NCI-H1694 (cell line): Measurements from ENCODE around the gene CLTA.
"Not testable (repeated sequence)": the region's sequence is repeated elsewhere in the genome, so short reads cannot be mapped to it uniquely, and the experiment has no call there.

ENCODE experiments used
- DNase-seq: peaks from one replicate; lab custom pipeline; 2025; lab: John Stamatoyannopoulos, UW

Gene CLTA

GRCh38 chr9:36158917-36159316 is 31.8 kb upstream of the CLTA start:
- no peak for DNase-seq

DNA sequence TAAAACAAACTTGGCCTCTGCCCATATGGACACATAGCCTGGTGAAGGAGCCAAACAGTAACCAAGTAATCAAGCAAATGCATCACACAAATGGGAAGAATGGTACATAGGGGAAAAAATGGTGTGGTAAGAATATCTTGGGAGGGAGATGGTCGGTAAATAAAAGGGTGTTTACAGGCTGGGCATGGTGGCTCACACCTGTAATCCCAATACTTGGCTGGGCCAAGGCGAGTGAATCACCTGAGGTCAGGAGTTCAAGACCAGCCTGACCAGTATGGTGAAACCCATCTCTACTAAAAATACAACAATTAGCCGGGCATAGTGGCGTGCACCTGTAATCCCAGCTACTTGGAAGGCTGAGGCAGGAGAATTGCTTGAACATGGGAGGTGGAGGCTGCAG is 31.2 kb upstream of the CLTA start:
- not testable (repeated sequence) for DNase-seq

DNA sequence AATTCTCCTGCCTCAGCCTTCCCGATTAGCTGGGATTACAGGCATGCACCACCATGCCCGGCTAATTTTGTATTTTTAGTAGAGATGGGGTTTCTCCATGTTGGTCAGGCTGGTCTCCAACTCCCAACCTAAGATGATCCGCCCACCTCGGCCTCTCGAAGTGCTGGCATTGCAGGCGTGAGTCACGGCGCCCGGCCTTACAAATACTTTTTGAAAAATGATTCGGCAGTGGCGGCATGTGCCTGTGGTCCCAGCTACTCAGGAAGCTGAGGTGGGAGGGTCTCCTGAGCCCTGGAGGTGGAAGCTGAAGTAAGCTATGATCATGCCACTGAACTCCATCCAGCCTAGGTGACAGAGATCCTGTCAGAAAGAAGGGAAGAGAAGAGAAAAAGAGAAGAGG is 30.6 kb upstream of the CLTA start:
- not testable (repeated sequence) for DNase-seq

DNA sequence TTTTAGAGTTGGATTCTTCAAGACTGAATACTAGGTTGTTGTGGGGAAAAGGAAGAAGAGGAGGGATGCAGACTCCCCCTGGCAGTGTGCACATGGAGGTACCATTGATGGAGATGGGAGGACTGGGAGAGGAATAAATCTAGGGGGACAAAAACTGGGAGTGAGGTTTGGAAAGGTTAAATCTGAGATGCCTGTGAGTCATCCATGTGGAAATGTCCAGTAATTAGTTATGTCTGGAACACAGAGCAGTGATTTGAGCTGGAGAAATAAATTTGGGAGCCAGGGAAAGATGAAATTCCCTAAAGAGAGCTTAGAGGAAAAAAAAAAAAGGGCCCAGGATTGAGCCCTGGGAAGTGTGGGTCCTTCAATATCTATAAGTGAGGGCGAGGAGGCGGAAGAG is 29.5 kb upstream of the CLTA start:
- DNase-seq: no peak

DNA sequence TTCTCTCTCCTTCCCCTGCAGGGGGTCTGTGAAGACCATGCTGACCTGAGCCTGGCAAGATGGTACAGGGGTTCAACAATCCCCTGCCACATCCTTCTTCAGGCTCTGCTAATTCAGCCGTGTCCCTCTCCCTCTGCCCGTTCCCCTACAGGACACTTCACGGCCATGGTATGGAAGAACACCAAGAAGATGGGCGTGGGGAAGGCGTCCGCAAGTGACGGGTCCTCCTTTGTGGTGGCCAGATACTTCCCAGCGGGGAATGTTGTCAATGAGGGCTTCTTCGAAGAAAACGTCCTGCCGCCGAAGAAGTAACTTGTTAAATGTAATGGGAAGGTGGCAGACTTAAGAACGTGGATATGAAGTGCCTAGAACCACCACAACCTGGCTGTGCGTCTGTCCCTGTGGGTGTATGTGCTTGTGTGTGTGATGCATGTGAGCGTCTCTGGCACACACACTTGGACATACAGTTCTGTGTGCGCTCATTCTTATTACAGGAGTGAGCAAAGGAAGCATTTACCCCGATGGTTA is 28.4 kb upstream of the CLTA start:
- DNase-seq: no peak

DNA sequence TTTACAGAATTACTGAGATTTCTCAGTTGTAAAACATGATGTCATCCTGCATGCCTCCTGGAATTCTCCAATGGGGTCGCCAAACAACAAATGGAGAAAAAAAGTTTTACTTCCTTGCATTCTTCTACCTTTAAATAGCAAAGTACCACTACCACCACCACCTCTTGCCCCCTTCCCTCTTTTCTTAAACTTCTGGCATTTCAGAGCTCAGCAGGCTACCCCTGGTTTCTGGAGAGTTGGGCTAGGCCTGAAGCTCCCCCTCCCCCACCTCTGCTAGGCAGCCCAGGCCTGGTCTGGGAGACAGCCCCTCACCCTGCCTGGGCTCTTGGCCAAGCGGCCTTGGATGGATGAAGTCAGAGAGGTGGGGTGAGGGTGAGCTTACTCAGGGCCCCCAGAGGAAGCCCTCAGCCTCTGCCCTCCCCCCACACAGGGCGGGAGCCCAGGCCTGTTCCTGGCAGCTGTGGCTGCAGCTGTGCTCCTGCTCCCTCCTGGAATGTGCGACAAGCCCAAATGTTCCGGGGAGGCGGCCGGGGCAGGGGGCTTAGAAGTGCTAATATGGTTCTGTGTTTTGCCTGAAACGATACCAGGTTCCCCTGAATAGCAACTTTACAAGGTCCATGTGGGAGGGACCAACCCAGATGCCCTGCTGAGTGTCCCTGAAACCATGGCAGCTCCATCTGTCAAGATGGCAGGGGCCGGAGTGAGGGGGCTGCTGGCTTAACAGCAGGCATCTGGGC is 27.5 kb upstream of the CLTA start:
- no peak for DNase-seq

DNA sequence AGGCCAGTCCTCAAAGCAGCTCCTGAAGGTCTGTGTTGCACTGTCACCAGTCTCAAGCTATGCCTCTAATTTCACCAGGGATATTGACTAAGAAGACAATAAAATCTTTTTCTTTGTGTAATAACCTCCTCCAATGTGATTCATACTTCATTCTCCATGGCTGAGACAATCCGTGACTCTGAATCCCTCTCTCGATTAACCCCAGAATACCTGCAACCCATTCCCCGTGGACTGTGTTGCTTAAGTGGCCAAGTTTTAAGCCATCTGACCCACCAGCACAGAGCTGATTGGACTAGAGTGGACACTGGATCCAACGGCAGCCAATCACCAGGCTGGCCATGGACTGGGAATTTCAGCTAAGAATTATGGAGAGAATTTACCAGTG is 26.9 kb upstream of the CLTA start:
- no peak for DNase-seq

GRCh38 chr9:36164372-36164771 is 26.3 kb upstream of the CLTA start:
- no peak for DNase-seq

DNA sequence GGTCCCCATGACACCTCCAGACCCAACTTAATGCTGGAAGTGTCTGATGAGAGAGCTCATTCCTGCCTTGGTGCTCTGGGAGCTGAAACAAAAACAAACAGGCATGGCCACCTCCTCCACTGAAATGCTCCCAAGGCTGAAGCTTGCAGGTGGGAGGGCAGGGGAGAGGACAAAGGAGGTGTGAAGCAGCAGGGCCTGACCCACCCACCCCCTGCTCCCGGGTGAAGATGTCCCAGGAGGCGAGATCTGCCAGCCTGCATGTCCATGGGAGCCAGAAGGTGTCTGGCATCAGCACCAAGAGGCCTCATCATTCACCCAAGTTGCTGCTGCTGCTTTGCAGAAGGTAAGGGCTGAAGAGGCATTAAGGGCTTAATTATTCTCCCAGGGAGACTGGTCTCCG is 25.7 kb upstream of the CLTA start:
- no peak for DNase-seq

DNA sequence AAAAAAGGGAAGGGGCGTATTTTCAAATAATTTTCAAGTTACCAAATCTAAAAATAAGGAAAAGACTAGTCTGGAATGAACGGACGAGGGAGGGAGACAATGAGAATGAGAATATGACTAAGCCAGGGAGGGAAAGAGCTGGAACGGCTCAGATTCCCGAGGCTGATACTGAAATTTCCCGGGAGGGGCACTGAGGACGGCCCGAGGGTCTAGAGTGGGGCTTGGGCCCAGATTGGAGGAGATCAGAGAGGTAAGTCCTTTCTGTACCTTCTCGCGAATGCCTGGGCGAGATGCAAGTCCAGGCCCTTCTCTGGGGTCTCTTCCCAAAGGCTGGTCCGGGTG is 24.9 kb upstream of the CLTA start:
- no peak for DNase-seq

GRCh38 chr9:36166168-36166927 is 24.4 kb upstream of the CLTA start:
- DNase-seq: peak; percentile 61

GRCh38 chr9:36169166-36169565 is 21.6 kb upstream of the CLTA start, which contains the start of gene CCIN:
TSS of gene CCIN (plus strand) at chr9:36169388. CDS start at chr9:36169503, 115 bp downstream.
- no peak for DNase-seq

DNA sequence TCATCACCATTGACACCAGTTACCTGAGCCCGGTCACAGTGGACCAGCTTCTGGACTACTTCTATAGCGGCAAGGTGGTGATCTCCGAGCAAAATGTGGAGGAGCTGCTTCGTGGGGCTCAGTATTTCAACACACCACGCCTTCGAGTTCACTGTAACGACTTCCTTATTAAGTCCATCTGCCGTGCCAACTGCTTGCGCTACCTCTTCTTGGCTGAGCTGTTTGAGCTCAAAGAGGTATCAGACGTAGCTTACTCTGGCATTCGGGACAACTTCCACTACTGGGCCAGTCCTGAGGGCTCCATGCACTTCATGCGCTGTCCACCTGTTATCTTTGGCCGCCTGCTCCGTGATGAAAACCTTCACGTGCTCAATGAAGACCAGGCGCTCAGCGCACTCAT is 21.0 kb upstream of the CLTA start:
- no peak for DNase-seq

DNA sequence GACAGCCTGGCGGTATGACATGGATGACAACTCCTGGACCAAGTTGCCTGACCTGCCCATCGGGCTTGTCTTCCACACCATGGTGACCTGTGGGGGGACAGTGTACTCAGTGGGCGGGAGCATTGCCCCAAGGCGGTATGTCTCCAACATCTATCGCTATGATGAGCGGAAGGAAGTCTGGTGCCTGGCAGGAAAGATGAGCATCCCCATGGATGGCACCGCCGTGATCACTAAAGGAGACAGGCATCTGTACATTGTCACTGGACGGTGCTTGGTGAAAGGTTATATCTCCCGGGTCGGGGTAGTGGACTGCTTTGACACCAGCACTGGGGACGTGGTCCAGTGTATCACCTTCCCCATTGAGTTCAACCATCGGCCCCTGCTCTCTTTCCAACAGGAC is 20.2 kb upstream of the CLTA start:
- no peak for DNase-seq

- no peak for DNase-seq
These were observed 16.9 kb upstream of the CLTA start for GRCh38 chr9:36173861-36174260.

- no peak for DNase-seq
These were observed 16.4 kb upstream of the CLTA start for GRCh38 chr9:36174271-36174670.

- DNase-seq: no peak
These were observed 16.0 kb upstream of the CLTA start for GRCh38 chr9:36174731-36175130.

- not testable (repeated sequence) for DNase-seq
These were observed 15.5 kb upstream of the CLTA start for GRCh38 chr9:36175209-36175608.

DNA sequence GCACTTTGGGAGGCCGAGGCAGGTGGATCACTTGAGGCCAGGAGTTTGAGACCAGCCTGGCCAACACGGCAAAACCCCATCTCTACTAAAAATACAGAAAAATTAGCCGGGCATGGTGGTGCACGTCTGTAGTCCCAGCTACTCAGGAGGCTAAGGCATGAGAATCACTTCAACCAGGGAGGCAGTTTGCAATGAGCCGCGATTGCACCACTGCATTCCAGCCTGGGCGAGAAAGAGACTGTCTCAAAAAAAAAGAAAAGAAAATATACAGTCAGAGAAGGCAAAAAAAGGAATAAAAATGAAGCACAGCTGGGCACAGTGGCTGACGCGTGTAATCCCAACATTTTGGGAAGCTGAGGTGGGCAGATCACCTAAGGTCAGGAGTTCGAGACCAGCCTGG is 14.2 kb upstream of the CLTA start:
- DNase-seq: not testable (repeated sequence)

DNA sequence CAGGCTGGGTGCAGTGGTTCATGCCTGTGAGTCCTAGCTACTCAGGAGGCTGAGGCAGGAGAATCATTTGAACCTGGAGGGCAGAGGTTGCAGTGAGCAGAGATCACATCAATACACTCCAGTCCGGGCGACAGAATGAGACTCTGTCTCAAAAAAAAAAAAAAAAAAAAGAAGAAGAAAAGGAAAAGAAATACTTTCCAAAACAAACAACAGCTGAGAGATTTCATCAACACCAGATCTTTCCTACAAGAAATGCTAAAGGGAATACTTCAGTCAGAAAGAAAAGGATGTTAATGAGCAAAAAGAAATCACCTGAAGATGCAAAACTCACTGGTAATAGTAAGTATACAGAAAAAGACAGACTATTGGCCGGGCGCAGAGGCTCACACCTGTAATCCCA is 13.2 kb upstream of the CLTA start:
- DNase-seq: no peak

- not testable (repeated sequence) for DNase-seq
These were observed 10.5 kb upstream of the CLTA start for GRCh38 chr9:36180243-36180642.

- DNase-seq: no peak
These were observed 3.3 kb upstream of the CLTA start for GRCh38 chr9:36187414-36187813.

DNA sequence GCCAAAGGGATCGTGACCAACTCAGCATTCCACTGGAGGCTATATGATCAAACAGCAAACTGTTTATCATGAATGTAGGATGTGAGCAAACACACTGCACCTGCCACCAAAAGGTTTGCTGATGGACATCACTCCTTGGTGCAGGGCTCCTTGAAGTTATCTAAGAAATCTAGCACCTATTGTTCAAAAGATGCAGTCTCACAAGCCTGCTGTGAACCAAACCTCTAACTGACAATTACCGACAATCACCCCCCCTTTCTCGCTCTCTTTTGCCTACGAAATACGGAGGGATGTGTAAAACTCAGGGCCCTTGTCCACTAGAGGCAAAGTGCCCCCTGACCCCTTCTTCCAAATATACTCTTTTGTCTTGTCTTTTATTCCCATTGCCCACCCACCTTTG is 2.5 kb upstream of the CLTA start:
- no peak for DNase-seq

- no peak for DNase-seq
These were observed 745 bp upstream of the CLTA start for GRCh38 chr9:36189976-36190375.
